GM12878 (cell line): ENCODE data around the gene PCDHGA4. TPM values are rescaled to one million over a fixed set of nuclear protein-coding genes. Genes with fewer than 3 reads are reported as not detected.

ENCODE experiments used
- ATAC-seq: fragments of 200-7000 bp; cut with Tn5 transposase; 3 replicates; pipeline ENCODE4 v1.9.1; 2020; ENCODE audit warnings: mild to moderate bottlenecking, moderate library complexity
- BruUV-seq: library from RNA; stranded (reverse); fragments of 400-500 nt; replicated peaks from 2 replicates; lab custom pipeline; 2021; lab: Mats Ljungman, UMichigan
- CTCF ChIA-PET: fragments of 300-600 bp; sonication (Branson Sonifier 250); formaldehyde crosslinking; extraction: SDS; loops from one replicate; lab custom pipeline; 2021; ENCODE audit warnings: inconsistent platforms; lab: Yijun Ruan, JAX
- POLR2A ChIA-PET: fragments of 350-600 bp; formaldehyde crosslinking; extraction: SDS; loops from one replicate; lab custom pipeline; 2021; ENCODE audit warnings: inconsistent platforms; lab: Charles Lee
- RAD21 ChIA-PET: fragments of 300-600 bp; sonication (Branson Sonifier 250); formaldehyde crosslinking; loops from one replicate; lab custom pipeline; 2023; ENCODE audit warnings: antibody characterized with exemption; ENCODE audit not compliant: unreplicated experiment; lab: Charles Lee
- SMC1A ChIA-PET: fragments of 300-600 bp; sonication (Branson Sonifier 250); formaldehyde crosslinking; loops from one replicate; lab custom pipeline; 2023; ENCODE audit not compliant: unreplicated experiment, uncharacterized antibody; lab: Charles Lee
- DNase-seq: peaks from one replicate; pipeline ENCODE4 v3.0.0-alpha.2; 2011; ENCODE audit warnings: low read depth, low spot score
- FAIRE-seq: peaks from 3 replicates; lab custom pipeline; 2011; peaks lifted over from hg19 to GRCh38; lab: Jason Lieb, UNC
- H2AFZ ChIP-seq: 2 replicates; pipeline ENCODE4 v1.6.0; 2011; ENCODE audit warnings: low read depth, low read length, control low read depth; ENCODE audit not compliant: control insufficient read depth
- H3K27ac ChIP-seq: 2 replicates; pipeline ENCODE4 v1.5.1; 2011; ENCODE audit warnings: control low read depth; ENCODE audit not compliant: control insufficient read depth, insufficient read depth
- H3K27me3 ChIP-seq, 2 experiments: replicated peaks in 1 of 2; 2 replicates each; pipeline versions ENCODE4 v1.6.0 to v1.6.1; 2011; ENCODE audit warnings: low read length in 1 of 2; ENCODE audit not compliant: control insufficient read depth in 2 of 2, insufficient read depth in 2 of 2
- H3K36me3 ChIP-seq, 2 experiments: 2 replicates each; pipeline ENCODE4 v1.5.1; 2011; ENCODE audit warnings: low read length in 1 of 2; ENCODE audit not compliant: control insufficient read depth in 2 of 2, insufficient read depth in 2 of 2
- H3K4me1 ChIP-seq: 2 replicates; pipeline ENCODE4 v1.6.1; 2011; ENCODE audit warnings: mild to moderate bottlenecking, low read length, moderate library complexity, mixed read lengths; ENCODE audit not compliant: control insufficient read depth, insufficient read depth
- H3K4me2 ChIP-seq: 2 replicates; pipeline ENCODE4 v1.6.0; 2011; ENCODE audit warnings: control low read depth; ENCODE audit not compliant: control insufficient read depth, insufficient read depth
- H3K4me3 ChIP-seq: fragments of 200-600 bp; sonication (generic); 2 replicates; pipeline ENCODE4 v1.5.1; 2016
- H3K79me2 ChIP-seq: 2 replicates; pipeline ENCODE4 v1.6.0; 2011; ENCODE audit warnings: low read length; ENCODE audit not compliant: control insufficient read depth, insufficient read depth
- H3K9ac ChIP-seq: 2 replicates; pipeline ENCODE4 v1.8.0; 2011; ENCODE audit warnings: low read length, control low read depth, mixed read lengths; ENCODE audit not compliant: control insufficient read depth, insufficient read depth
- H3K9me3 ChIP-seq: replicated peaks from 3 replicates; pipeline ENCODE4 v1.5.1; 2011; ENCODE audit warnings: mild to moderate bottlenecking, low read length; ENCODE audit not compliant: control insufficient read depth, insufficient read depth
- H4K20me1 ChIP-seq: 2 replicates; pipeline ENCODE4 v1.6.0; 2011; ENCODE audit not compliant: control insufficient read depth, insufficient read depth
- BRCA1 ChIP-seq: IDR thresholded peaks from 2 replicates; pipeline ENCODE4 v1.6.1; 2011; ENCODE audit warnings: low read depth, low read length, improper control_type of control experiment
- CBFB ChIP-seq: IDR thresholded peaks from 2 replicates; pipeline ENCODE4 v1.6.1; 2016; ENCODE audit warnings: antibody characterized with exemption, low read depth
- CHD2 ChIP-seq: IDR thresholded peaks from 2 replicates; pipeline ENCODE4 v1.6.1; 2011; ENCODE audit warnings: low read depth, low read length, improper control_type of control experiment, borderline replicate concordance
- E2F4 ChIP-seq: IDR thresholded peaks from 2 replicates; pipeline ENCODE4 v1.6.1; 2012; ENCODE audit warnings: low read depth, low read length, improper control_type of control experiment
- E4F1 ChIP-seq: fragments of 450-650 bp; IDR thresholded peaks from 2 replicates; pipeline ENCODE4 v1.6.1; 2018; ENCODE audit warnings: borderline replicate concordance, mild to moderate bottlenecking; ENCODE audit not compliant: partially characterized antibody
- IKZF2 ChIP-seq, 2 experiments: fragments of 450-650 bp; IDR thresholded peaks; 2 replicates each; pipeline ENCODE4 v1.6.1; 2017; ENCODE audit warnings: mild to moderate bottlenecking in 2 of 2, moderate library complexity in 2 of 2
- MLLT1 ChIP-seq: fragments of 450-650 bp; IDR thresholded peaks from 2 replicates; pipeline ENCODE4 v1.6.1; 2016; ENCODE audit warnings: mild to moderate bottlenecking
- MTA3 ChIP-seq: IDR thresholded peaks from 2 replicates; pipeline ENCODE4 v1.6.1; 2012; ENCODE audit warnings: low read length, inconsistent platforms, borderline replicate concordance
- MYB ChIP-seq: fragments of 150-350 bp; IDR thresholded peaks from 2 replicates; pipeline ENCODE4 v1.6.1; 2014; ENCODE audit warnings: mild to moderate bottlenecking, low read depth, low read length, borderline replicate concordance
- NFXL1 ChIP-seq: fragments of 450-650 bp; IDR thresholded peaks from 2 replicates; pipeline ENCODE4 v1.6.1; 2017; ENCODE audit warnings: antibody characterized with exemption, mild to moderate bottlenecking, borderline replicate concordance
- ZNF274 ChIP-seq: IDR thresholded peaks from one replicate; pipeline ENCODE4 v1.8.0; 2011; ENCODE audit not compliant: insufficient read length, insufficient read depth
- WGBS: methylation state at CpG from one replicate; pipeline ENCODE4 v1.1.6; 2016; ENCODE audit warnings: low lambda C conversion rate; ENCODE audit not compliant: insufficient replicate concordance, insufficient coverage; ENCODE audit errors: missing lambda C conversion rate; 5-methylcytosine and 5-hydroxymethylcytosine counted together
- in situ Hi-C: fragments of 300-500 bp; cut with MboI; formaldehyde crosslinking; loops from 9 replicates; pipeline ENCODE4 v1.14.3; 2018; ENCODE audit warnings: mixed read lengths
- intact Hi-C: fragments of 100-400 bp; cut with micrococcal nuclease; formaldehyde crosslinking; loops from one replicate; pipeline ENCODE4 v1.14.2; 2022; ENCODE audit not compliant: unreplicated experiment
- polyA plus RNA-seq, 11 experiments: library from polyadenylated mRNA; depleted of rRNA in 4 of 11; unstranded in 6 of 11; stranded (reverse) in 5 of 11; fragments of >200 nt; fragmentation: Nextera tagmentation in 4 of 11; fragmentation: Illumina TruSeq in 1 of 11; extraction: Ambion mirVana in 4 of 11; extraction: Trizol in 1 of 11; gene quantifications; 1 replicate in 1 of 11; 2 replicates in 10 of 11; pipeline versions ENCODE4 v1.2.1 to v1.2.3, GENCODE V29; 2011 to 2016; ENCODE audit warnings: inconsistent platforms in 2 of 11, missing spikeins in 2 of 11, low read depth in 1 of 11
- total RNA-seq, 4 experiments: library from RNA; depleted of rRNA in 3 of 4; stranded (reverse); fragments of >200 nt in 3 of 4; fragmentation: Illumina TruSeq in 1 of 4; extraction: Trizol in 1 of 4; gene quantifications; 2 replicates each; pipeline versions ENCODE4 v1.2.1 to v1.2.3, GENCODE V29; 2013 to 2021
- TF ChIP-seq, protein P1 (sequence below): fragments of 450-650 bp; IDR thresholded peaks from 2 replicates; pipeline ENCODE4 v1.6.1; 2017; ENCODE audit warnings: mild to moderate bottlenecking, moderate library complexity

PCDHGA4 gene
- total and polyA plus RNA-seq, 10 of the 15 experiments (the other 5 are each of a cell fraction or from before 2014, with no cell fraction given) = 0.09 to 0.17 (median 0.13) TPM; not detected in 3

DNA sequence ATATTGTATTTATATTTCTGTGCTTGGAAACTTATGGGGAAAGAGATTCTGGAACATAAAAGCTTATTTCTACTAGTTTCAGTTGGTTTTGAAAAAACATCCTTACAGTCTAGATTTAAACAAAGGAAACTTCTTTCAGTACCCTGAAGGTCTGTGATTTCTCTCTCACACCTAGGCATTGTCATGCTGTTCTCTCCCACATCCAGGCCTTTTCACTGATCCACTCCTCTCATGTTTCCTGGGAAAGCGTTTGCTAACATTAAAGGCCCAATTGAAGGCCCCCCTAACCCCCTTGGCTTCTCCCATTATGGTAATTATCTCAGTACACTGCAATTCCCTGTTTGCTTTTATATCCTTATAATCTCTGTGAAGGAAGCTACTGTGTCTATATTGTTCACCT lies 12.0 kb upstream of the PCDHGA4 start:
- Histone ChIP-seq H3K4me3 (no peak overlapping the region), H3K9ac (no peak overlapping the region), H3K4me2 (no peak overlapping the region), H3K27me3 (no peaks in the 10 kb centered on the region), H3K27ac (no peak overlapping the region), H4K20me1 (no peaks in the 10 kb centered on the region), H3K79me2 (no peaks in the 10 kb centered on the region), H3K4me1 (no peaks in the 10 kb centered on the region), H3K36me3 (no peaks in the 10 kb centered on the region), H3K9me3 (peaks cover 2% of the 10 kb centered on the region; the same call in 2 of the 3 replicates), H2AFZ (no peak overlapping the region)
- ChIA-PET RAD21 (no interaction called here), POLR2A (interaction anchor here (0.5 kb wide), 1 partner anchor 619 kb away, joined by 4 read pairs; no protein-coding TSS in a partner anchor), CTCF (interaction anchor here (0.7 to 1.6 kb wide), 2 partner anchors 22 to 205 kb away, joined by 3 to 5 read pairs; partner anchors contain the start of gene TAF7), SMC1A (no interaction called here)
- intact Hi-C loops = no loop called here
- in situ Hi-C loops = no loop called here
- TF ChIP-seq CBFB (no peak), ZNF274 (no peak), MTA3 (no peak), E4F1 (no peak), E2F4 (no peak), IKZF2 (IDR thresholded peaks at IDR 0.05) (no peak), MLLT1 (no peak), NFXL1 (no peak), MYB (no peak), BRCA1 (no peak), CHD2 (no peak)
- TF ChIP-seq, protein P1, sequence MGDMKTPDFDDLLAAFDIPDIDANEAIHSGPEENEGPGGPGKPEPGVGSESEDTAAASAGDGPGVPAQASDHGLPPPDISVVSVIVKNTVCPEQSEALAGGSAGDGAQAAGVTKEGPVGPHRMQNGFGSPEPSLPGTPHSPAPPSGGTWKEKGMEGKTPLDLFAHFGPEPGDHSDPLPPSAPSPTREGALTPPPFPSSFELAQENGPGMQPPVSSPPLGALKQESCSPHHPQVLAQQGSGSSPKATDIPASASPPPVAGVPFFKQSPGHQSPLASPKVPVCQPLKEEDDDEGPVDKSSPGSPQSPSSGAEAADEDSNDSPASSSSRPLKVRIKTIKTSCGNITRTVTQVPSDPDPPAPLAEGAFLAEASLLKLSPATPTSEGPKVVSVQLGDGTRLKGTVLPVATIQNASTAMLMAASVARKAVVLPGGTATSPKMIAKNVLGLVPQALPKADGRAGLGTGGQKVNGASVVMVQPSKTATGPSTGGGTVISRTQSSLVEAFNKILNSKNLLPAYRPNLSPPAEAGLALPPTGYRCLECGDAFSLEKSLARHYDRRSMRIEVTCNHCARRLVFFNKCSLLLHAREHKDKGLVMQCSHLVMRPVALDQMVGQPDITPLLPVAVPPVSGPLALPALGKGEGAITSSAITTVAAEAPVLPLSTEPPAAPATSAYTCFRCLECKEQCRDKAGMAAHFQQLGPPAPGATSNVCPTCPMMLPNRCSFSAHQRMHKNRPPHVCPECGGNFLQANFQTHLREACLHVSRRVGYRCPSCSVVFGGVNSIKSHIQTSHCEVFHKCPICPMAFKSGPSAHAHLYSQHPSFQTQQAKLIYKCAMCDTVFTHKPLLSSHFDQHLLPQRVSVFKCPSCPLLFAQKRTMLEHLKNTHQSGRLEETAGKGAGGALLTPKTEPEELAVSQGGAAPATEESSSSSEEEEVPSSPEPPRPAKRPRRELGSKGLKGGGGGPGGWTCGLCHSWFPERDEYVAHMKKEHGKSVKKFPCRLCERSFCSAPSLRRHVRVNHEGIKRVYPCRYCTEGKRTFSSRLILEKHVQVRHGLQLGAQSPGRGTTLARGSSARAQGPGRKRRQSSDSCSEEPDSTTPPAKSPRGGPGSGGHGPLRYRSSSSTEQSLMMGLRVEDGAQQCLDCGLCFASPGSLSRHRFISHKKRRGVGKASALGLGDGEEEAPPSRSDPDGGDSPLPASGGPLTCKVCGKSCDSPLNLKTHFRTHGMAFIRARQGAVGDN = no peak
- DNase-seq (no peak), ATAC-seq (no peak), FAIRE-seq (no peak)
- BruUV-seq = no TSS peak
- WGBS = 0% methylated on average over 1 of the region's 1 CpG
